Ascending aorta (tissue), 2 donors: ENCODE measurements around the gene ZNF469. TPM values are rescaled to one million over a fixed set of nuclear protein-coding genes. Genes with fewer than 3 reads are reported as not detected.

Source experiments
- DNase-seq, 2 donors: peaks; one replicate each; pipeline ENCODE4 v3.0.0-alpha.2; 2019; ENCODE audit warnings: low spot score in 2 of 2
- H3K27ac ChIP-seq, 2 donors: fragments of 200-600 bp; sonication (generic); one replicate each; pipeline ENCODE4 v1.5.1; 2016 to 2017; ENCODE audit warnings: mild to moderate bottlenecking in 1 of 2
- H3K27me3 ChIP-seq: fragments of 200-600 bp; sonication (generic); one replicate; pipeline ENCODE4 v1.5.1; 2017
- H3K36me3 ChIP-seq, 2 donors: fragments of 200-600 bp; sonication (generic); one replicate each; pipeline ENCODE4 v1.5.1; 2016
- H3K4me1 ChIP-seq, 2 donors: fragments of 200-600 bp; sonication (generic); one replicate each; pipeline ENCODE4 v1.5.1; 2016 to 2017; ENCODE audit warnings: mild to moderate bottlenecking in 1 of 2
- H3K4me3 ChIP-seq, 2 donors: fragments of 200-600 bp; sonication (generic); one replicate each; pipeline ENCODE4 v1.5.1; 2016 to 2017; ENCODE audit warnings: mild to moderate bottlenecking in 1 of 2
- H3K9me3 ChIP-seq, 2 donors: fragments of 200-600 bp; sonication (generic); one replicate each; pipeline ENCODE4 v1.5.1; 2016
- CTCF ChIP-seq, 3 experiments: fragments of 200-600 bp in 2 of 3; fragments of 450-650 bp in 1 of 3; sonication (generic) in 2 of 3; IDR thresholded peaks; one replicate each; pipeline ENCODE4 v1.5.1; 2016 to 2019; ENCODE audit warnings: antibody characterized with exemption in 3 of 3, mild to moderate bottlenecking in 1 of 3, moderate library complexity in 1 of 3
- intact Hi-C: fragments of 100-400 bp; cut with DNase I; formaldehyde crosslinking; loops from one replicate; pipeline ENCODE4 v1.15.1; 2023
- total RNA-seq: library from RNA; depleted of rRNA; stranded (reverse); fragments of >200 nt; gene quantifications from one replicate; pipeline ENCODE4 v1.1.0, GENCODE V29; 2016

The ZNF469 gene
- total RNA-seq, 1 donor from 2014 or later = 3.0 TPM

- intact Hi-C loops = no loop called here
- no peak for DNase-seq
- Histone ChIP-seq H3K36me3 (no peaks in the 10 kb centered on the region), H3K4me1 (no peaks in the 10 kb centered on the region), H3K27ac (no peak overlapping the region), H3K4me3 (no peak overlapping the region), H3K9me3 (no peaks in the 10 kb centered on the region), H3K27me3 (no peaks in the 10 kb centered on the region)
- no peak for TF ChIP-seq CTCF (IDR thresholded peaks at IDR 0.05)
Measured at GRCh38 chr16:88348377-88349152, 34.2 kb upstream of the ZNF469 start.

GRCh38 chr16:88349153-88349902 lies 33.4 kb upstream of the ZNF469 start:
- no peak for TF ChIP-seq CTCF (IDR thresholded peaks at IDR 0.05)

GRCh38 chr16:88349903-88350900 lies 32.6 kb upstream of the ZNF469 start:
- Histone ChIP-seq H3K9me3 (no peaks in the 10 kb centered on the region), H3K36me3 (no peaks in the 10 kb centered on the region), H3K27ac (no peak overlapping the region), H3K27me3 (no peaks in the 10 kb centered on the region), H3K4me1 (no peaks in the 10 kb centered on the region), H3K4me3 (no peak overlapping the region)
- TF ChIP-seq CTCF (IDR thresholded peaks at IDR 0.05) = no peak
- no peak for DNase-seq
- intact Hi-C loops = no loop called here

More at GRCh38 chr16:88349153-88349902, 33.4 kb upstream of the ZNF469 start:
- intact Hi-C loops = no loop called here
- H3K9me3 ChIP-seq = no peaks in the 10 kb centered on the region
- H3K27me3 ChIP-seq = no peaks in the 10 kb centered on the region
- H3K4me1 ChIP-seq = no peaks in the 10 kb centered on the region
- no peaks in the 10 kb centered on the region for H3K36me3 ChIP-seq
- no peak overlapping the region for H3K4me3 ChIP-seq
- DNase-seq = no peak
- no peak overlapping the region for H3K27ac ChIP-seq

GRCh38 chr16:88350922-88351321 lies 31.8 kb upstream of the ZNF469 start:
- H3K9me3 ChIP-seq = no peaks in the 10 kb centered on the region
- intact Hi-C loops = no loop called here
- no peak for DNase-seq
- no peak for TF ChIP-seq CTCF (IDR thresholded peaks at IDR 0.05)
- H3K4me1 ChIP-seq = no peaks in the 10 kb centered on the region
- H3K27ac ChIP-seq = no peak overlapping the region
- H3K4me3 ChIP-seq = no peak overlapping the region
- H3K36me3 ChIP-seq = no peaks in the 10 kb centered on the region
- no peaks in the 10 kb centered on the region for H3K27me3 ChIP-seq

- no peak for DNase-seq
- TF ChIP-seq CTCF (IDR thresholded peaks at IDR 0.05) = no peak
Measured at GRCh38 chr16:88351491-88352101, 31.2 kb upstream of the ZNF469 start.

More at GRCh38 chr16:88351491-88352101, 31.2 kb upstream of the ZNF469 start:
- Histone ChIP-seq H3K9me3 (no peaks in the 10 kb centered on the region), H3K4me1 (no peaks in the 10 kb centered on the region), H3K27ac (no peak overlapping the region), H3K36me3 (no peaks in the 10 kb centered on the region), H3K27me3 (no peaks in the 10 kb centered on the region), H3K4me3 (no peak overlapping the region)
- intact Hi-C loops = no loop called here
